NOMO-1 treated with DMSO at 0.1 percent for 48 hours (cell line): ENCODE data around the gene OARD1.
"Not testable (repeated sequence)": the region's sequence is repeated elsewhere in the genome, so short reads cannot be mapped to it uniquely, and the experiment has no call there.

Source experiments
- DNase-seq: peaks from one replicate; lab custom pipeline; 2025; ENCODE audit not compliant: unreplicated experiment; lab: John Stamatoyannopoulos, UW

OARD1 gene

DNA sequence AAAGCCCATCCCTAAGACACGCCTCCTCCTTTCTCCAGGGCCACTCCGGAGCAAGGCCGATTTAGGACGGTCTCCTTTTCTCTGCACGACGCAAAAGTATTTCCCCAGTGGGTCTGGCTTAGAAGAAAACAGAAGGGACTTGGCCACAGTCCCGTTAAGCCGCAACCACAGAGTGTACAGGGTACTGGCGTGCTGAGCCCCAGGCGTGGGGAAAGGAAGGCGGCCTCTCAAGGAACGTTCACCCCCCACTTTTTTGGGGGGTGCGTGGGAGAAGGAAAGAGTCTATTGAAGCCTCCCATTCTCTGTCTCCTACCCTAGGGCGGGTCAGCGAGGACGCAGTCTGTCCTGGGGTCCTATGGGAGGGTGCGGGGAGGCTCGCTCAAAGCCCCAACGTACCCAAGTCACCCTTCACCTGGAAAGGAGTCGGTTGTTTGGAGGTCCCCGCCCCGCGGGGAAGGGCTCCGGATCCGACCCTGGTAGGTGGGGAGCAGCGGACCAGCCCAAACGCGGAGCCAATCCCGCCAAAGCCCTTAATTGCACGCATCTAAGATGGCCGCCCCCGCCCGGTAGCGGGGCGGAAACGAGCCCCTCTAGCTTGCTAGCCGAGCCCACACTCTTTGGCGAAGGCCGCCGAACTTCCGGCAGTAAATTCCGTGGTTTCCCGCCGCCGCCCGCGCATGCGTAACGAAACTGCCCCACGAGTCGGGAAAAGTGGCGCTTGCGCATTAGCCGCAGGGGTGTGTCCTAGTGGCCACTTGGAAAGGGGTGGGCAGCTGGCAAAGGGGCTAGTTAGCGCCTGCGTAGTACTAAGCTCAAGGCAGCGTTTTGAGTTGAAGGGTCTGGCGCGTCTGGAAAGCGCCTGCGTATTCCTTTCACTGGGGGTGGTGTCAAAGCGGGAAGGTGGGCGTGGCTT, at the start of gene OARD1:
Gene OARD1, minus strand, starts transcription at position 434 of the 913 bp plus-strand sequence. CDS start 722 bp downstream, outside the sequence.
- peak; percentile 100 for DNase-seq

DNA sequence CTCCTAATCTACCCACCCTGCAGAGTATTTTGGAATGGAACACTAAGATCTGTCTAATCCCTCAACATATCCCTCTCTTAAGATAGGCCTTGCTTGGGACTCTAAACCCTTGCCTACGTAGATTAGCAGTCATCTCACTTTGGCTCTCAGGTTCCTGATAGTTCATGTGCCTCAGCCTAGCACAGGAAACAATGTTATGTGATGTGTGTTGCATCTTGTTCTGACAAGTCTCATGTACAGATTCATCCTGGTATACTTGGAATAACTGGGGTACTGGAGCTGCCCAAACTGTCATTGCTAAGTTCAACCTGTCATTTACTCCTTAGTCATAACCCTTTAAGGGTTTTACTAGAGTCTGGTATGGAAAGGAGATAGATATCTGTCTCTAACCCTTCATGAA, 47.9 kb upstream of the OARD1 start:
- no peak for DNase-seq

DNA sequence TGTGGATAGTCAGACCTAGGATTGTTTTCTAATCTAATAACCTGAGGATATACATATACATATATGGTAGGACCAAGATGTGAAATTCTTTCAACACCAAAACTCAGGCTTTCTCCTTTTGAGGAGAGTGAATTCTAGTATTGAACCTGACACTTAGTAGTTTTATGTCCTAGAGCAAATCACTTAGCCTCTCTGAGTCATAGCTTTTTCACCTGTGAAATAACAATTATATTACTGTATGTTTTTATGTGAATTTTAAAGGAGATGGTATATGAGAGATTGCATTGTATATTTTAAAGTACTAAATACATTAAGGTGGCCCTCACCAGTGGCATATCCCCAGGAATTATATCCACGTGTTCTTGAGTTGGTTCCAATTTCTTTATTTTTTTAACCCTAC, 47.4 kb upstream of the OARD1 start:
- no peak for DNase-seq

DNA sequence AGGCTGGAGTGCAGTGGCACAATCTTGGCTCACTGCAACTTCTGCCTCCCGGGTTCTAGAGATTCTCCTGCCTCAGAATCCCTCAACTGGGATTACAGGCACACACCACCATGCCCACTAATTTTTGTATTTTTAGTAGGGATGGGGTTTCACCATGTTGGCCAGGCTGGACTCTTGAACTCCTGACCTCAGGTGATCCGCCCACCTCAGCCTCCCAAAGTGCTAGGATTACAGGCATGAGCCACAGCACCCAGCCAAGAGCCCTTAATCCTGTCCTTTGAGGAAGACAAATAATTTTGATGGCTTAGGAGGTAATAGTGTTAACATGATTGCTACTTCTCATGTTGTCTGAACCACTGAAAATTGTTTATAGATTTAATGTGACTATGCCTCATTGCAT, 42.9 kb upstream of the OARD1 start:
- DNase-seq = not testable (repeated sequence)

GRCh38 chr6:41111017-41111416, 38.9 kb upstream of the OARD1 start:
- DNase-seq = no peak

DNA sequence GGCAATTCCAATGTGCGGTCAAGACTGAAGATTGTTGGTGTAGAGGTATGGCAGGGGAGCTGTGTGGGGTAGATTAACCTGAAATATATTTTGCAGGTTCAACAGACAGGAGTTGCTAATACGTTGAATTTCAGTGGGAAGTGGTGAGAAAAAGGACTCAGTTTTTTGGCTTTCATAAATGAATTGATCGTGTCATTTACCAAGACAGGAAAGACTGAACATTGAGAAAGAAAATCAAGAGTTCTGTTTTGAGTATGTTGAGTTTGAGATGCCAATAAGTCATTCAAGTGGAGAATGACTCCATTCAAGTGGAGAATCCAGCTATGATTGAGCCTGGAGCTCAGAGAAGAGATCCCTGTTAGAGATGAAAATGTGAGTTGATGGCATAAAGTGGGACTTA, 31.7 kb upstream of the OARD1 start:
- no peak for DNase-seq

DNA sequence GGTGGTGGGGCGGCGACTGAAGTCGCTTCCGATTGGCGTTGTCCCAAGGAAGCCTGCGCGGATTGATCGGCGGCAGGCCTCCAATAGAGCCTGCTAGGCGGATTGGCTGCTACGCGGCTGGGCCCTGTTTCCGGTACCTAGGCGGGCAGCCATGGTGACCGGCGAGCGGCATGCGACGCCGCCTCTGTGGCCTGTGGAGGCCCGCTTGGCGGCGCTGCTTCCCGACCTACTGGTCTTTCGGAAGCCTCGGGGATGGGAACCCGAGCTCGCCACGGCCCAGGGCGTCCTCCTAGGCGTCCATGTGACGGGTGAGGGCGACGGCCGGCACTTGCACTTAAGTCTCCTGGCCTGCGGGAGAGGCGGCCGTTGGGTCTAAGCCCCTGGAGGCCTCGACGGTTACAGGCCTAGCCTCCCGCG, 28.7 kb upstream of the OARD1 start:
- DNase-seq = no peak

- DNase-seq = no peak
Observed at GRCh38 chr6:41098366-41098765, 26.2 kb upstream of the OARD1 start.

DNA sequence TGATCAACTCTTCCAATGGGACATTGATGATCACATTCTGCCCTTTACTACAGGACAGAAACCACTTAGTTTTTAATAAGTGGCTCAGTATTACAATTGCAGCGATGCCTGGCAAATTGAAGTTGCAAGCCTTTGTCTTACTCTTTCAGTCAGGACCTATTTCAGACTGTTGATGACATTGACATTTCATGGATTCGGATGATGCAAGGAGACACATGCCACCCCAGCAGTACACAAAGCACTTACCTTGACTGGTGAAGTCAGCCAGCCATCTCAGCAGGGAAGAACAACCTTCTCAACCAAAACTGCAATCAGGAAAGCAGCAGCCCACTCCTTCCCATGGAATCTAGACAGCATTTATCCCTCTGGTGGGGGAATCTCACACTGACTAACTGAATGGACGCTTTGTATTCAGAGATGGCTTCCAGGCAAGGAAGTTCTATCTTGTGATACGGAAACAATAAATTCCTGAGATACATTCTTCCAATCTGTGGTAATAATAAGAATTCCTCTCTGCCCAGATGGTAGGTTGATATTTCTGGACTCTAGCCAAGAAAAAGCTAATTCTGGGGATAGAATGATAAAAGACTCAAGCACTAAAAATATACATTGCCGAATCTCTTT, 25.4 kb upstream of the OARD1 start:
- DNase-seq = no peak

GRCh38 chr6:41093729-41094128, 21.6 kb upstream of the OARD1 start:
- no peak for DNase-seq

- no peak for DNase-seq
Observed at GRCh38 chr6:41092421-41093140, 20.4 kb upstream of the OARD1 start.

DNA sequence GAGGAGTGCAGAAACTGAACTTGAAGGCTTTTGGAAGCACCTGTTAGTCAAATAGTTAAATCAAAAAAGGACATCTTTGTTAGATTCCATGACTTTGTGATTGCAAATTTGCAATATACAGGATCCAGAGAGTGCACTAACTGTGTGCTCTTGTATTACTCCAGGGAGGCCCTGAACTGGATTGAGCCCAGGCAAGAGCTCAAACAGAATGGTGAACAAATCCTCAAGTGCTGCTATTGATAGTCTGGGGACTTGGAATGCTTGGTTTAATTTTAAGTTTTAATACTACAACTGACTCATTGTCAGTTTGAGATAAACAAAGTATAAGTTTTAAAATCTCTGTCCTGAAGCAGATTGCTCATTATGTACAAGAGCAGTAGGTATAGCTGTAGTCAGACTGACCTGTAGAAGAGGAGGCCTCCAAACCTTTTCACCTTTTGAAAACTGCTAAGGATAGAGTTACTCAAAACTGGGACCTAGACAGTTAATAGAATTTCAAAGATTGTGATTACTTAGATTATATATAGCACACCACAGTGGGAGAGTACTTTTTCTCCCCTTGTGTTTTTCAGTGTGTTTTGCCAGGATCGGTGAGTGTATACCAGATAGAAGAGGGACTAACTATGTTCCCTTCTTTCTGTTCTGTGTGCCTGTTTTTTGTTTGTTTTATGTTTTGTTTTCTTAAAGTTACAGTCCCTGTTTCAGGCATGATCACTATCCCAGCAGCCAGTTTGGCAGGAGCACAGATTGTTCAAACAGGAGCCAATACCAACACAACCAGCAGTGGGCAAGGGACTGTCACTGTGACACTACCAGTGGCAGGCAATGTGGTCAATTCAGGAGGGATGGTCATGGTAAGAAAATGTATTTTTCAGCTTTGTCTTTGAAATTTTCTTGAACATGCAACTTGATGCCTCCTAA, 18.9 kb upstream of the OARD1 start:
- no peak for DNase-seq

DNA sequence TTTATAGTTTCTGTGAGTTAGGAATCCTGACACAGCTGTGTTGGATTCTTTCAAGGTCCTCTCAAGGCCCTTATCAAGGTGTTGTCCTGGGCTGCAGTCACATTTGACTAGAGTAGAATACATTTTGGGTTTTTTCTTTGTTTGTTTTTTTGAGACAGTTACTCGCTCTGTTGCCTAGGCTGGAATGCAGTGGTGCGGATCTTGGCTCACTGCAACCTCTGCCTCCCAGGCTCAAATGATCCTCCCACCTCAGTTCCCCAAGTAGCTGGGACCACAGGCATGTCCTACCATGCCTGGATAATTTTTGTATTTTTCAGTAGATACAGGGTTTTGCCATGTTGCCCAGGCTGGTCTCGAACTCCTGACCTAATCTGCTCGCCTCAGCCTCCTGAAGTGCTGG, 16.3 kb upstream of the OARD1 start:
- DNase-seq = no peak

GRCh38 chr6:41085182-41085581, 13.0 kb upstream of the OARD1 start:
- DNase-seq = no peak

DNA sequence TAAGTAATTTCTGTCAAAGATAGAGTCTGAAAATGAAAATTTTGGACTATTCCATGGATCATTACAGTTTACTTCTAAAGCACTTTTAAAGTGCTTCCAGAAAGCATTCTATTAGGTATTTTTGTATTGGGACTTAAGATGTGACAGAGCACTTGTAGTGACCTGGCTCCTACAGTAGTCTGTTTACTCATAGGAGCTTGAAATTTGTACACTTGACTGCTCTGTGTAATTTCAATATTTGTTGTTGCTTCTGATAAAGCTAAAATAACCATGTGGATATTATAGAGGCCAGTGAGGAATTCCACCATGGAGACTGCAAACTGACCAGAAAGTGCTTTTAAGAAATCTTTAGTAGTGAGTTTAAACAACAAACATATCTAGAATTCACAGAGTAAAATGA, 10.9 kb upstream of the OARD1 start:
- DNase-seq = no peak

DNA sequence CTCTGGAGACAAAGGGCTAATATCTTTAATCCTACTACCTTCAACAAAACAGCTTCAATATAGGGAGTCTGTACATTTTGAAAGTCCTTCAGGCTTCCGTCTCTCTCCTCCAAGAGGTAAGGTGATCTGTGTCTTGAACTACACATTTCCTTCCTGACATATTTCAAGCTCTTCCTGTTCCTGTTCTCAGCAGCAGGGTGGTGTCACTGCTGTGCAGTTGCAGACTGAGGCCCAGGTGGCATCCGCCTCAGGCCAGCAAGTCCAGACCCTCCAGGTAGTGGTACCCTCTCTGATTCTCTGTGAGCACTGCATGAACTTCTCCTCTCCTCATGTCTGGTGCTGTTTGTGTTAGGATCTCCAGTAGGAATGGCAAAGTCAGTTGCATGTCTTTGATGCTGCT, 8.5 kb upstream of the OARD1 start:
- no peak for DNase-seq

GRCh38 chr6:41079080-41079479, 6.9 kb upstream of the OARD1 start:
- no peak for DNase-seq

GRCh38 chr6:41078101-41078500, 5.9 kb upstream of the OARD1 start:
- DNase-seq = no peak

DNA sequence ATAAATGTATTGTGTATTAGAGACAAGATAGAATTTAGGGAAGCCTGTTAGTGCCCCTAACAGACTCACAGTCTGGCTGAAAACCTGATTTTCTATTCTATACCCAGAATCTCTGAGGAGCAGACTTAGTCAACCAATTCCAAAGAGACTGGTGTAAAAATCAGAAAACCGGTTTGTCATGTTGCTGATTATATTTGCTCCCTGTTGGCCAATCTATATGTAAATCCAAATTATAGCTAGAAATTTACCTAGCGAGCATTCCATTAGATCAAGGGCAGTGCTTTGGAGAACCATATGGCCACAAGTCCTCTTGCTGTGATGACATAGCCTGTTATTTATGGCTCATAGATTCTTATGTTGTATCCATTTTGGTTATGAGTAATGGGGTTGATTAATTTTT, 5.4 kb upstream of the OARD1 start:
- no peak for DNase-seq

DNA sequence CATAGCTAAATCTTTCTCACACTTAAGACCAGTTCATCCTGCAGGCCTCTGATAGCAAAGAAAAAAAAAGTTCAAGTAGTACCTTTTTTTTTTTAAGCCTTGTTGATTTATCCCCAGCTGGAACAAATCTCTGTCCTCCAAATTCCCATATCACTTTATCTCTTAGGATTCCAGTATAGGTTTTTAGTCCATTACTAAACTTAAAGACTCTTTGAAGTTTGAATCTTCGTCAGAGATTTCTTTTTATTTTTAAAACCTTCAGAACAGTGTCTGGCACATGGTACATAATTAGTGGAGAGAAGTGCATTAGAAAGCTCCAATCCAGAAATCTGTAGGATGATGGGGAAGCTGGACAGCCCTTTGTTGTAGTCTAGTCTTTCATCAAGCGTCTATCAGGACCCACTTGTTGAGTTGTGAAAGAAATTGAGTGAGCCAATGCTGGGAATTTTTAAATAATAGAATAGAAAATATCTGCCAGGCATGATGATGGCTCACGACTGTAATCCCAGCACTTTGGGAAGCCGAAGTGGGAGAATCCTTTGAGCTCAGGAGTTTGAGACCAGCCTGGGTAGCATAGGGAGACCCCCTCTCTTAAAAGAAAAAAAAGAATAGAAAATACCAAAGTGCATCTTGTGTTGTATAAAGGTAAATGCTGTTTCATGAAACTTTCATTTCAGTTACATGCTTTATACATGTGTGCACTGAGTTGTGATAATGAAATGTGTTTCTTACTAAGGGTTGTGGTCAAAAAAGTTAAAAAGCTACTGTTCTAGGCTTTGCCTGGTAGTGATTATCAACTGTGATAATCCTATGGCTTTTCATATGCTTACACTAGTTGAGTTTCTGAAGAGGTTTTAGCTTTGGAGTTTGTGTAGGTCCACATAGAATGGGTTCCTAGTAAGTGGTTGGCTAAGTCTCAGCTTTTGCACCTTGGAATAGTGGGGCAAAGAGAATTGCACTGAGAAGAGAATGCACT, 3.8 kb upstream of the OARD1 start:
- DNase-seq = no peak
